Activated CD4-positive, alpha-beta memory T cell treated with anti-CD3 and anti-CD28 coated beads for 36 hours (primary cell): ENCODE measurements around the gene FTO. TPM values are rescaled to one million over a fixed set of nuclear protein-coding genes. Genes with fewer than 3 reads are reported as not detected.
A peak's percentile ranks its signal among the peaks of the same experiment; 100 is the strongest.

Experiments used
- CTCF ChIA-PET: fragments of 350-600 bp; sonication (Branson Sonifier 250); formaldehyde crosslinking; loops from one replicate; lab custom pipeline; 2021; ENCODE audit warnings: antibody characterized with exemption, inconsistent platforms; lab: Charles Lee
- POLR2A ChIA-PET: fragments of 350-600 bp; sonication (Branson Sonifier 250); formaldehyde crosslinking; loops from one replicate; lab custom pipeline; 2021; ENCODE audit warnings: antibody characterized with exemption; lab: Charles Lee
- DNase-seq: peaks from one replicate; pipeline ENCODE4 v3.0.0-alpha.2; 2020
- H3K27ac Mint-ChIP-seq: one replicate; pipeline ENCODE4 v1.8.0; 2021; ENCODE audit warnings: mixed read lengths
- H3K27me3 Mint-ChIP-seq: one replicate; pipeline ENCODE4 v1.8.0; 2021; ENCODE audit warnings: mixed read lengths
- H3K36me3 Mint-ChIP-seq: one replicate; pipeline ENCODE4 v1.8.0; 2021; ENCODE audit warnings: mixed read lengths
- H3K4me1 Mint-ChIP-seq: one replicate; pipeline ENCODE4 v1.8.0; 2021; ENCODE audit warnings: low read depth, mixed read lengths
- H3K4me3 Mint-ChIP-seq: one replicate; pipeline ENCODE4 v1.8.0; 2021; ENCODE audit warnings: mild to moderate bottlenecking, mixed read lengths
- H3K9me3 Mint-ChIP-seq: one replicate; pipeline ENCODE4 v1.8.0; 2021; ENCODE audit warnings: mixed read lengths
- intact Hi-C: fragments of 100-400 bp; cut with micrococcal nuclease; formaldehyde crosslinking; loops from one replicate; pipeline ENCODE4 v1.15.1; 2023
- total RNA-seq, 2 experiments: library from RNA; stranded (reverse); gene quantifications; one replicate each; pipeline ENCODE4 v1.2.3, GENCODE V29; 2021

Gene FTO
- total RNA-seq, 2 experiments from 2014 or later, result 50.7 to 53.1 TPM

GRCh38 chr16:53740476-53740875 is 36.5 kb downstream of the FTO start:
- no peaks in the 10 kb centered on the region for H3K27me3 Mint-ChIP-seq
- H3K4me3 Mint-ChIP-seq, result no peak overlapping the region
- peaks cover 30% of the 10 kb centered on the region for H3K4me1 Mint-ChIP-seq
- intact Hi-C loops, result loop anchor here (5.0 kb wide), 1 partner anchor 82 kb away; no protein-coding TSS in a partner anchor
- no peak for DNase-seq
- POLR2A ChIA-PET, result no interaction called here
- CTCF ChIA-PET, result no interaction called here
- no peak overlapping the region for H3K27ac Mint-ChIP-seq
- H3K9me3 Mint-ChIP-seq, result no peaks in the 10 kb centered on the region
- no peaks in the 10 kb centered on the region for H3K36me3 Mint-ChIP-seq

GRCh38 chr16:53740933-53741531 is 37.1 kb downstream of the FTO start:
- no peak for DNase-seq
- CTCF ChIA-PET, result interaction anchor here (1.6 to 3.0 kb wide), 2 partner anchors 13 to 34 kb away, joined by 4 to 16 read pairs; no protein-coding TSS in a partner anchor
- Mint-ChIP-seq H3K9me3 (no peaks in the 10 kb centered on the region), H3K4me1 (peaks cover 35% of the 10 kb centered on the region), H3K4me3 (no peak overlapping the region), H3K36me3 (no peaks in the 10 kb centered on the region), H3K27me3 (no peaks in the 10 kb centered on the region), H3K27ac (no peak overlapping the region)
- intact Hi-C loops, result loop anchor here (5.0 kb wide), 1 partner anchor 81 kb away; no protein-coding TSS in a partner anchor
- POLR2A ChIA-PET, result no interaction called here

GRCh38 chr16:53741546-53741945 is 37.6 kb downstream of the FTO start:
- CTCF ChIA-PET, result interaction anchor here (1.0 to 3.3 kb wide), 4 partner anchors 13 to 111 kb away, joined by 3 to 21 read pairs (median 10); no protein-coding TSS in a partner anchor
- Mint-ChIP-seq H3K27me3 (no peaks in the 10 kb centered on the region), H3K9me3 (no peaks in the 10 kb centered on the region), H3K27ac (no peak overlapping the region), H3K36me3 (no peaks in the 10 kb centered on the region), H3K4me1 (peaks cover 36% of the 10 kb centered on the region), H3K4me3 (no peak overlapping the region)
- intact Hi-C loops, result loop anchor here (5.0 kb wide), 1 partner anchor 81 kb away; no protein-coding TSS in a partner anchor
- POLR2A ChIA-PET, result no interaction called here
- no peak for DNase-seq

GRCh38 chr16:53743149-53743566 is 39.2 kb downstream of the FTO start:
- no peaks in the 10 kb centered on the region for H3K27me3 Mint-ChIP-seq
- CTCF ChIA-PET, result interaction anchor here (0.6 to 3.3 kb wide), 25 partner anchors 8 to 419 kb away, joined by 3 to 21 read pairs (median 5); partner anchors contain the start of genes FTO and RPGRIP1L
- DNase-seq, result peak; percentile 28
- POLR2A ChIA-PET, result no interaction called here
- H3K27ac Mint-ChIP-seq, result no peak overlapping the region
- peaks cover 10% of the 10 kb centered on the region for H3K9me3 Mint-ChIP-seq
- peaks cover 3% of the 10 kb centered on the region for H3K36me3 Mint-ChIP-seq
- peaks cover 40% of the 10 kb centered on the region for H3K4me1 Mint-ChIP-seq
- intact Hi-C loops, result loop anchor here (5.0 kb wide), 1 partner anchor 79 kb away; no protein-coding TSS in a partner anchor
- H3K4me3 Mint-ChIP-seq, result no peak overlapping the region

- CTCF ChIA-PET, result interaction anchor here (0.6 to 3.3 kb wide), 11 partner anchors 9 to 194 kb away, joined by 3 to 21 read pairs (median 8); no protein-coding TSS in a partner anchor
- Mint-ChIP-seq H3K4me3 (peak overlapping the region; percentile 8), H3K27ac (no peak overlapping the region), H3K36me3 (peaks cover 3% of the 10 kb centered on the region), H3K9me3 (peaks cover 10% of the 10 kb centered on the region), H3K27me3 (no peaks in the 10 kb centered on the region), H3K4me1 (peaks cover 40% of the 10 kb centered on the region)
- DNase-seq, result peak; percentile 41
- POLR2A ChIA-PET, result no interaction called here
- intact Hi-C loops, result loop anchor here (1.0 to 5.0 kb wide), 3 partner anchors 40 to 80 kb away; partner anchors contain the start of gene FTO
These were observed 40.5 kb downstream of the FTO start for GRCh38 chr16:53744449-53744848.

GRCh38 chr16:53745086-53745485 is 41.1 kb downstream of the FTO start:
- Mint-ChIP-seq H3K9me3 (peaks cover 10% of the 10 kb centered on the region), H3K36me3 (peaks cover 3% of the 10 kb centered on the region), H3K4me1 (peaks cover 40% of the 10 kb centered on the region), H3K4me3 (no peak overlapping the region), H3K27me3 (no peaks in the 10 kb centered on the region), H3K27ac (no peak overlapping the region)
- intact Hi-C loops, result loop anchor here (2.0 kb wide), 1 partner anchor 40 kb away; the partner anchor contains the start of gene FTO
- CTCF ChIA-PET, result interaction anchor here (1.0 to 3.3 kb wide), 4 partner anchors 8 to 76 kb away, joined by 5 to 21 read pairs (median 10); no protein-coding TSS in a partner anchor
- POLR2A ChIA-PET, result no interaction called here
- no peak for DNase-seq

GRCh38 chr16:53745753-53746266 is 41.9 kb downstream of the FTO start:
- peaks cover 10% of the 10 kb centered on the region for H3K9me3 Mint-ChIP-seq

GRCh38 chr16:53752560-53752959 is 48.6 kb downstream of the FTO start:
- Mint-ChIP-seq H3K4me3 (no peak overlapping the region), H3K4me1 (no peaks in the 10 kb centered on the region), H3K9me3 (peaks cover 6% of the 10 kb centered on the region), H3K36me3 (peaks cover under 1% of the 10 kb centered on the region), H3K27ac (no peak overlapping the region), H3K27me3 (no peaks in the 10 kb centered on the region)
- no peak for DNase-seq
- ChIA-PET CTCF (interaction anchor here (2.2 kb wide), 2 partner anchors 8 to 10 kb away, joined by 6 to 10 read pairs; no protein-coding TSS in a partner anchor), POLR2A (no interaction called here)
- intact Hi-C loops, result no loop called here

More at GRCh38 chr16:53745753-53746266, 41.9 kb downstream of the FTO start:
- no peak overlapping the region for H3K4me3 Mint-ChIP-seq
- intact Hi-C loops, result loop anchor here (2.0 kb wide), 1 partner anchor 41 kb away; the partner anchor contains the start of gene FTO
- H3K36me3 Mint-ChIP-seq, result peaks cover 3% of the 10 kb centered on the region
- ChIA-PET CTCF (interaction anchor here (0.5 kb wide), 1 partner anchor 1116 kb away, joined by 3 read pairs; no protein-coding TSS in a partner anchor), POLR2A (no interaction called here)
- H3K27me3 Mint-ChIP-seq, result no peaks in the 10 kb centered on the region
- peaks cover 37% of the 10 kb centered on the region for H3K4me1 Mint-ChIP-seq
- H3K27ac Mint-ChIP-seq, result no peak overlapping the region
- peak; percentile 11 for DNase-seq

- Mint-ChIP-seq H3K9me3 (no peaks in the 10 kb centered on the region), H3K4me1 (no peaks in the 10 kb centered on the region), H3K27me3 (no peaks in the 10 kb centered on the region), H3K36me3 (no peaks in the 10 kb centered on the region), H3K4me3 (no peak overlapping the region), H3K27ac (no peak overlapping the region)
- ChIA-PET CTCF (interaction anchor here (0.9 to 2.2 kb wide), 3 partner anchors 9 to 204 kb away, joined by 3 to 16 read pairs (median 6); no protein-coding TSS in a partner anchor), POLR2A (no interaction called here)
- intact Hi-C loops, result no loop called here
- no peak for DNase-seq
These were observed 49.5 kb downstream of the FTO start for GRCh38 chr16:53753431-53753830.

GRCh38 chr16:53755026-53755910 is 51.3 kb downstream of the FTO start:
- CTCF ChIA-PET, result interaction anchor here (1.4 to 2.1 kb wide), 3 partner anchors 12 to 205 kb away, joined by 3 to 16 read pairs (median 6); no protein-coding TSS in a partner anchor
- no peaks in the 10 kb centered on the region for H3K27me3 Mint-ChIP-seq
- POLR2A ChIA-PET, result no interaction called here
- H3K4me3 Mint-ChIP-seq, result no peak overlapping the region
- intact Hi-C loops, result no loop called here
- peaks cover 3% of the 10 kb centered on the region for H3K4me1 Mint-ChIP-seq
- H3K9me3 Mint-ChIP-seq, result no peaks in the 10 kb centered on the region
- no peak for DNase-seq
- H3K27ac Mint-ChIP-seq, result no peak overlapping the region
- H3K36me3 Mint-ChIP-seq, result no peaks in the 10 kb centered on the region

- Mint-ChIP-seq H3K27me3 (no peaks in the 10 kb centered on the region), H3K4me3 (no peak overlapping the region), H3K36me3 (no peaks in the 10 kb centered on the region), H3K9me3 (no peaks in the 10 kb centered on the region), H3K27ac (no peak overlapping the region), H3K4me1 (peaks cover 7% of the 10 kb centered on the region)
- intact Hi-C loops, result no loop called here
- no peak for DNase-seq
- ChIA-PET CTCF (interaction anchor here (1.4 to 1.5 kb wide), 2 partner anchors 13 to 207 kb away, joined by 3 to 6 read pairs; no protein-coding TSS in a partner anchor), POLR2A (no interaction called here)
These were observed 52.5 kb downstream of the FTO start for GRCh38 chr16:53756275-53756996.
